WTC11 (cell line): Measurements from ENCODE around the gene ADARB2. TPM values are rescaled to one million over a fixed set of nuclear protein-coding genes. Genes with fewer than 3 reads are reported as not detected.

Experiments
- ATAC-seq: fragments of 200-7000 bp; cut with Tn5 transposase; 2 replicates; pipeline ENCODE4 v1.10.0; 2021; ENCODE audit warnings: mild to moderate bottlenecking, moderate library complexity
- CTCF ChIA-PET: fragments of 300-600 bp; sonication (Branson Sonifier 250); formaldehyde crosslinking; loops from one replicate; lab custom pipeline; 2021; ENCODE audit warnings: antibody characterized with exemption; lab: Charles Lee
- POLR2A ChIA-PET: fragments of 350-600 bp; sonication (Branson Sonifier 250); formaldehyde crosslinking; loops from one replicate; lab custom pipeline; 2021; ENCODE audit warnings: antibody characterized with exemption; lab: Charles Lee
- DNase-seq: peaks from one replicate; pipeline ENCODE4 v3.0.0; 2021; ENCODE audit warnings: low spot score
- H3K27ac Mint-ChIP-seq: 2 replicates; pipeline ENCODE4 v1.8.0; 2021; ENCODE audit warnings: mixed read lengths
- H3K27me3 Mint-ChIP-seq: 2 replicates; pipeline ENCODE4 v1.8.0; 2021; ENCODE audit warnings: low read depth, mild to moderate bottlenecking, moderate library complexity, mixed read lengths
- H3K36me3 Mint-ChIP-seq: 2 replicates; pipeline ENCODE4 v1.8.0; 2021; ENCODE audit warnings: mixed read lengths
- H3K4me1 Mint-ChIP-seq: 2 replicates; pipeline ENCODE4 v1.8.0; 2022; ENCODE audit warnings: mixed read lengths
- H3K4me3 Mint-ChIP-seq: 2 replicates; pipeline ENCODE4 v1.8.0; 2021; ENCODE audit warnings: mild to moderate bottlenecking, moderate library complexity, mixed read lengths
- H3K9me3 Mint-ChIP-seq: 2 replicates; pipeline ENCODE4 v1.8.0; 2021; ENCODE audit warnings: mixed read lengths
- CBFB ChIP-seq: sonication (generic); formaldehyde crosslinking; IDR thresholded peaks from 2 replicates; pipeline ENCODE4 v1.8.1; 2022; ENCODE audit warnings: mild to moderate bottlenecking, low read depth, missing genetic modification reagents
- CREM ChIP-seq: sonication (generic); formaldehyde crosslinking; IDR thresholded peaks from 2 replicates; pipeline ENCODE4 v1.8.1; 2022; ENCODE audit warnings: mild to moderate bottlenecking, missing genetic modification reagents, moderate library complexity
- EMX1 ChIP-seq: fragments of 250-450 bp; sonication (Bioruptor Pico); IDR thresholded peaks from 2 replicates; pipeline ENCODE4 v1.8.0; 2021; ENCODE audit warnings: mild to moderate bottlenecking
- ETV6 ChIP-seq: sonication (generic); formaldehyde crosslinking; IDR thresholded peaks from 2 replicates; pipeline ENCODE4 v1.8.1; 2022; ENCODE audit warnings: mild to moderate bottlenecking, missing genetic modification reagents
- FOXK1 ChIP-seq: sonication (generic); formaldehyde crosslinking; IDR thresholded peaks from 2 replicates; pipeline ENCODE4 v1.8.0; 2022; ENCODE audit warnings: mild to moderate bottlenecking, moderate library complexity, missing genetic modification reagents
- HMGA2 ChIP-seq: fragments of 250-450 bp; sonication (Bioruptor Pico); IDR thresholded peaks from 2 replicates; pipeline ENCODE4 v1.4.0; 2021; ENCODE audit warnings: mild to moderate bottlenecking, moderate library complexity
- OVOL2 ChIP-seq: fragments of 250-450 bp; sonication (Bioruptor Pico); IDR thresholded peaks from 2 replicates; pipeline ENCODE4 v1.9.0; 2021; ENCODE audit warnings: mild to moderate bottlenecking, borderline replicate concordance
- PRRX2 ChIP-seq: fragments of 250-450 bp; sonication (Bioruptor Pico); IDR thresholded peaks from 2 replicates; pipeline ENCODE4 v1.8.0; 2021; ENCODE audit warnings: mild to moderate bottlenecking
- ZNF396 ChIP-seq: fragments of 250-450 bp; sonication (Bioruptor Pico); IDR thresholded peaks from 2 replicates; pipeline ENCODE4 v1.8.0; 2021; ENCODE audit warnings: mild to moderate bottlenecking, moderate library complexity, borderline replicate concordance
- total RNA-seq: library from RNA; stranded (reverse); gene quantifications from 3 replicates; pipeline ENCODE4 v1.2.3, GENCODE V29; 2021
- TF ChIP-seq, protein P1 (sequence below): fragments of 250-450 bp; sonication (Bioruptor Pico); IDR thresholded peaks from 2 replicates; pipeline ENCODE4 v1.9.0; 2021; ENCODE audit warnings: mild to moderate bottlenecking, borderline replicate concordance
- TF ChIP-seq, protein P2 (sequence below): sonication (generic); formaldehyde crosslinking; IDR thresholded peaks from 2 replicates; pipeline ENCODE4 v1.8.0; 2022; ENCODE audit warnings: mild to moderate bottlenecking, missing genetic modification reagents
- TF ChIP-seq, protein P3 (sequence below): sonication (generic); formaldehyde crosslinking; IDR thresholded peaks from 2 replicates; pipeline ENCODE4 v1.8.1; 2023; ENCODE audit warnings: mild to moderate bottlenecking, missing genetic modification reagents, moderate library complexity
- TF ChIP-seq, protein P4 (sequence below): fragments of 250-450 bp; sonication (Bioruptor Pico); IDR thresholded peaks from 2 replicates; pipeline ENCODE4 v2.1.2; 2022; ENCODE audit warnings: mild to moderate bottlenecking, moderate library complexity
- TF ChIP-seq, protein P5 (sequence below): sonication (generic); formaldehyde crosslinking; IDR thresholded peaks from 2 replicates; pipeline ENCODE4 v1.8.1; 2023; ENCODE audit warnings: mild to moderate bottlenecking, moderate library complexity, missing genetic modification reagents
- TF ChIP-seq, protein P6 (sequence below): sonication (generic); formaldehyde crosslinking; IDR thresholded peaks from 2 replicates; pipeline ENCODE4 v1.8.0; 2022; ENCODE audit warnings: missing genetic modification reagents

Gene ADARB2
- total RNA-seq, 1 experiment from 2014 or later = 3.7 TPM

DNA sequence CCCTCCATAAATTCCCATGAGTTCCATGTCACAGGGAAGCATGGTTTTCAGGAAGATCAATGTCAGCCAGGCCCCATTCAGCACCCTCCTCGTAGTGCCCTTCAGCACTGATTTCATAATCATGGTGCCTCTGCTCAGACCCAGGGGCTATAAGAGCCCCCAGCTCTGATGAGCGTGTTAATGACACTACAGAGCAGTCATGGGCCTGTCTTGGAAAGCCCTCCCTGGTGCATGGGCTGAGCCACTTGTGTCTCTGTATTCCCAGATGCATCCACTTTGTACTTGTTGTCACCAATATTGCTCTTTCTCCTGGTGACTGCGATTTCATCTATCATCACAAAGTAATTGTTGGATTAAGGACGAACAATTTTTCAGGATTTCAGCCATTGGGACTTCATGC is 154.6 kb downstream of the ADARB2 start:
- CTCF ChIA-PET = interaction anchor here (2.7 kb wide), 1 partner anchor 162 kb away, joined by 21 read pairs; no protein-coding TSS in a partner anchor

DNA sequence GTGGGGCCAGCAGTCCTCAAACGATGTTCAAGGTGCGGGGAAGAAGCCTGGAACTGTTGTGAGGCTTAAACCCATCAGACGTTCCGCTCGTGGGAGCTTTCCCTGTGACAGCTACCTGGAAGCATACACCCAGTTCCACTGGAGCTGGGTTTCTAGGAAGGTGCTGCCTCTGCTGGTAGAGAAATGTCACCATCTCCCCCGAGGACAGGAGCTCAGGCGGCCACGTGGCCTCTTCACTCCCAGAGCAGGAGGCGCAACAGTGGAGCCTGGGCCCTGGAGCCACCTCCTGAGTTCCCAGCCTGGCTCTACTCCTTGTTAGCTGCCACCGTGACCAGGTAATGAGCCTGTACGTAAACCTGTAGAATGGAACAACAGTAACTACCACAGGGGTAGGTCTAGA is 156.1 kb downstream of the ADARB2 start:
- ATAC-seq (peak; percentile 82), DNase-seq (no peak)
- TF ChIP-seq, protein P1, sequence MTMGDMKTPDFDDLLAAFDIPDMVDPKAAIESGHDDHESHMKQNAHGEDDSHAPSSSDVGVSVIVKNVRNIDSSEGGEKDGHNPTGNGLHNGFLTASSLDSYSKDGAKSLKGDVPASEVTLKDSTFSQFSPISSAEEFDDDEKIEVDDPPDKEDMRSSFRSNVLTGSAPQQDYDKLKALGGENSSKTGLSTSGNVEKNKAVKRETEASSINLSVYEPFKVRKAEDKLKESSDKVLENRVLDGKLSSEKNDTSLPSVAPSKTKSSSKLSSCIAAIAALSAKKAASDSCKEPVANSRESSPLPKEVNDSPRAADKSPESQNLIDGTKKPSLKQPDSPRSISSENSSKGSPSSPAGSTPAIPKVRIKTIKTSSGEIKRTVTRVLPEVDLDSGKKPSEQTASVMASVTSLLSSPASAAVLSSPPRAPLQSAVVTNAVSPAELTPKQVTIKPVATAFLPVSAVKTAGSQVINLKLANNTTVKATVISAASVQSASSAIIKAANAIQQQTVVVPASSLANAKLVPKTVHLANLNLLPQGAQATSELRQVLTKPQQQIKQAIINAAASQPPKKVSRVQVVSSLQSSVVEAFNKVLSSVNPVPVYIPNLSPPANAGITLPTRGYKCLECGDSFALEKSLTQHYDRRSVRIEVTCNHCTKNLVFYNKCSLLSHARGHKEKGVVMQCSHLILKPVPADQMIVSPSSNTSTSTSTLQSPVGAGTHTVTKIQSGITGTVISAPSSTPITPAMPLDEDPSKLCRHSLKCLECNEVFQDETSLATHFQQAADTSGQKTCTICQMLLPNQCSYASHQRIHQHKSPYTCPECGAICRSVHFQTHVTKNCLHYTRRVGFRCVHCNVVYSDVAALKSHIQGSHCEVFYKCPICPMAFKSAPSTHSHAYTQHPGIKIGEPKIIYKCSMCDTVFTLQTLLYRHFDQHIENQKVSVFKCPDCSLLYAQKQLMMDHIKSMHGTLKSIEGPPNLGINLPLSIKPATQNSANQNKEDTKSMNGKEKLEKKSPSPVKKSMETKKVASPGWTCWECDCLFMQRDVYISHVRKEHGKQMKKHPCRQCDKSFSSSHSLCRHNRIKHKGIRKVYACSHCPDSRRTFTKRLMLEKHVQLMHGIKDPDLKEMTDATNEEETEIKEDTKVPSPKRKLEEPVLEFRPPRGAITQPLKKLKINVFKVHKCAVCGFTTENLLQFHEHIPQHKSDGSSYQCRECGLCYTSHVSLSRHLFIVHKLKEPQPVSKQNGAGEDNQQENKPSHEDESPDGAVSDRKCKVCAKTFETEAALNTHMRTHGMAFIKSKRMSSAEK (CRISPR knock-in tag) = no peak
- TF ChIP-seq, protein P2, sequence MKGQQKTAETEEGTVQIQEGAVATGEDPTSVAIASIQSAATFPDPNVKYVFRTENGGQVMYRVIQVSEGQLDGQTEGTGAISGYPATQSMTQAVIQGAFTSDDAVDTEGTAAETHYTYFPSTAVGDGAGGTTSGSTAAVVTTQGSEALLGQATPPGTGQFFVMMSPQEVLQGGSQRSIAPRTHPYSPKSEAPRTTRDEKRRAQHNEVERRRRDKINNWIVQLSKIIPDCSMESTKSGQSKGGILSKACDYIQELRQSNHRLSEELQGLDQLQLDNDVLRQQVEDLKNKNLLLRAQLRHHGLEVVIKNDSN = peak; percentile 56; the same call in 1 of the 2 replicates
- no peak for TF ChIP-seq CBFB (CRISPR knock-in tag)
- TF ChIP-seq, protein P3, sequence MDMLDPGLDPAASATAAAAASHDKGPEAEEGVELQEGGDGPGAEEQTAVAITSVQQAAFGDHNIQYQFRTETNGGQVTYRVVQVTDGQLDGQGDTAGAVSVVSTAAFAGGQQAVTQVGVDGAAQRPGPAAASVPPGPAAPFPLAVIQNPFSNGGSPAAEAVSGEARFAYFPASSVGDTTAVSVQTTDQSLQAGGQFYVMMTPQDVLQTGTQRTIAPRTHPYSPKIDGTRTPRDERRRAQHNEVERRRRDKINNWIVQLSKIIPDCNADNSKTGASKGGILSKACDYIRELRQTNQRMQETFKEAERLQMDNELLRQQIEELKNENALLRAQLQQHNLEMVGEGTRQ = peak; percentile 68
- H3K27me3 Mint-ChIP-seq = peaks cover 14% of the 10 kb centered on the region
- H3K4me1 Mint-ChIP-seq = no peaks in the 10 kb centered on the region
- POLR2A ChIA-PET = no interaction called here
- no peak overlapping the region for H3K4me3 Mint-ChIP-seq
- no peaks in the 10 kb centered on the region for H3K9me3 Mint-ChIP-seq
- H3K27ac Mint-ChIP-seq = no peak overlapping the region
- CTCF ChIA-PET = interaction anchor here (0.8 to 2.7 kb wide), 16 partner anchors 13 to 471 kb away, joined by 3 to 21 read pairs (median 4); no protein-coding TSS in a partner anchor
- no peaks in the 10 kb centered on the region for H3K36me3 Mint-ChIP-seq

More for the DNA sequence above, 154.6 kb downstream of the ADARB2 start:
- H3K9me3 Mint-ChIP-seq = peaks cover 7% of the 10 kb centered on the region
- POLR2A ChIA-PET = no interaction called here
- H3K27ac Mint-ChIP-seq = no peak overlapping the region
- TF ChIP-seq FOXK1 = no peak
- TF ChIP-seq ETV6 (CRISPR knock-in tag) = no peak
- TF ChIP-seq, protein P4, sequence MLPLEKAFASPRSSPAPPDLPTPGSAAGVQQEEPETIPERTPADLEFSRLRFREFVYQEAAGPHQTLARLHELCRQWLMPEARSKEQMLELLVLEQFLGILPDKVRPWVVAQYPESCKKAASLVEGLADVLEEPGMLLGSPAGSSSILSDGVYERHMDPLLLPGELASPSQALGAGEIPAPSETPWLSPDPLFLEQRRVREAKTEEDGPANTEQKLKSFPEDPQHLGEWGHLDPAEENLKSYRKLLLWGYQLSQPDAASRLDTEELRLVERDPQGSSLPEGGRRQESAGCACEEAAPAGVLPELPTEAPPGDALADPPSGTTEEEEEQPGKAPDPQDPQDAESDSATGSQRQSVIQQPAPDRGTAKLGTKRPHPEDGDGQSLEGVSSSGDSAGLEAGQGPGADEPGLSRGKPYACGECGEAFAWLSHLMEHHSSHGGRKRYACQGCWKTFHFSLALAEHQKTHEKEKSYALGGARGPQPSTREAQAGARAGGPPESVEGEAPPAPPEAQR (CRISPR knock-in tag) = no peak
- no peak for TF ChIP-seq CREM (CRISPR knock-in tag)
- no peak for TF ChIP-seq OVOL2 (CRISPR knock-in tag)
- TF ChIP-seq PRRX2 (CRISPR knock-in tag) = no peak
- no peak for TF ChIP-seq HMGA2
- TF ChIP-seq, protein P5, sequence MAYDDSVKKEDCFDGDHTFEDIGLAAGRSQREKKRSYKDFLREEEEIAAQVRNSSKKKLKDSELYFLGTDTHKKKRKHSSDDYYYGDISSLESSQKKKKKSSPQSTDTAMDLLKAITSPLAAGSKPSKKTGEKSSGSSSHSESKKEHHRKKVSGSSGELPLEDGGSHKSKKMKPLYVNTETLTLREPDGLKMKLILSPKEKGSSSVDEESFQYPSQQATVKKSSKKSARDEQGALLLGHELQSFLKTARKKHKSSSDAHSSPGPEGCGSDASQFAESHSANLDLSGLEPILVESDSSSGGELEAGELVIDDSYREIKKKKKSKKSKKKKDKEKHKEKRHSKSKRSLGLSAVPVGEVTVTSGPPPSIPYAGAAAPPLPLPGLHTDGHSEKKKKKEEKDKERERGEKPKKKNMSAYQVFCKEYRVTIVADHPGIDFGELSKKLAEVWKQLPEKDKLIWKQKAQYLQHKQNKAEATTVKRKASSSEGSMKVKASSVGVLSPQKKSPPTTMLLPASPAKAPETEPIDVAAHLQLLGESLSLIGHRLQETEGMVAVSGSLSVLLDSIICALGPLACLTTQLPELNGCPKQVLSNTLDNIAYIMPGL (CRISPR knock-in tag) = no peak
- TF ChIP-seq EMX1 (CRISPR knock-in tag) = no peak
- TF ChIP-seq ZNF396 (CRISPR knock-in tag) = no peak
- TF ChIP-seq, protein P6, sequence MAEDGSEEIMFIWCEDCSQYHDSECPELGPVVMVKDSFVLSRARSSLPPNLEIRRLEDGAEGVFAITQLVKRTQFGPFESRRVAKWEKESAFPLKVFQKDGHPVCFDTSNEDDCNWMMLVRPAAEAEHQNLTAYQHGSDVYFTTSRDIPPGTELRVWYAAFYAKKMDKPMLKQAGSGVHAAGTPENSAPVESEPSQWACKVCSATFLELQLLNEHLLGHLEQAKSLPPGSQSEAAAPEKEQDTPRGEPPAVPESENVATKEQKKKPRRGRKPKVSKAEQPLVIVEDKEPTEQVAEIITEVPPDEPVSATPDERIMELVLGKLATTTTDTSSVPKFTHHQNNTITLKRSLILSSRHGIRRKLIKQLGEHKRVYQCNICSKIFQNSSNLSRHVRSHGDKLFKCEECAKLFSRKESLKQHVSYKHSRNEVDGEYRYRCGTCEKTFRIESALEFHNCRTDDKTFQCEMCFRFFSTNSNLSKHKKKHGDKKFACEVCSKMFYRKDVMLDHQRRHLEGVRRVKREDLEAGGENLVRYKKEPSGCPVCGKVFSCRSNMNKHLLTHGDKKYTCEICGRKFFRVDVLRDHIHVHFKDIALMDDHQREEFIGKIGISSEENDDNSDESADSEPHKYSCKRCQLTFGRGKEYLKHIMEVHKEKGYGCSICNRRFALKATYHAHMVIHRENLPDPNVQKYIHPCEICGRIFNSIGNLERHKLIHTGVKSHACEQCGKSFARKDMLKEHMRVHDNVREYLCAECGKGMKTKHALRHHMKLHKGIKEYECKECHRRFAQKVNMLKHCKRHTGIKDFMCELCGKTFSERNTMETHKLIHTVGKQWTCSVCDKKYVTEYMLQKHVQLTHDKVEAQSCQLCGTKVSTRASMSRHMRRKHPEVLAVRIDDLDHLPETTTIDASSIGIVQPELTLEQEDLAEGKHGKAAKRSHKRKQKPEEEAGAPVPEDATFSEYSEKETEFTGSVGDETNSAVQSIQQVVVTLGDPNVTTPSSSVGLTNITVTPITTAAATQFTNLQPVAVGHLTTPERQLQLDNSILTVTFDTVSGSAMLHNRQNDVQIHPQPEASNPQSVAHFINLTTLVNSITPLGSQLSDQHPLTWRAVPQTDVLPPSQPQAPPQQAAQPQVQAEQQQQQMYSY (CRISPR knock-in tag) = no peak
- peaks cover 11% of the 10 kb centered on the region for H3K27me3 Mint-ChIP-seq
- no peak overlapping the region for H3K4me3 Mint-ChIP-seq
- no peak for DNase-seq
- no peak for ATAC-seq
- peaks cover 5% of the 10 kb centered on the region; the same call in 1 of the 2 replicates for H3K36me3 Mint-ChIP-seq
- H3K4me1 Mint-ChIP-seq = no peaks in the 10 kb centered on the region
